IPS-18a (cell line): Measurements from ENCODE around the gene FOXO3.
"Not testable (repeated sequence)": the region's sequence is repeated elsewhere in the genome, so short reads cannot be mapped to it uniquely, and the experiment has no call there.

ENCODE experiments used
- H3K27ac ChIP-seq: one replicate; pipeline ENCODE4 v1.5.1; 2013; ENCODE audit warnings: low read length
- H3K27me3 ChIP-seq: one replicate; pipeline ENCODE4 v1.6.1; 2013; ENCODE audit warnings: mild to moderate bottlenecking, low read length; ENCODE audit not compliant: control insufficient read depth, insufficient read depth
- H3K36me3 ChIP-seq: one replicate; pipeline ENCODE4 v1.6.1; 2013; ENCODE audit warnings: low read depth, low read length; ENCODE audit not compliant: control insufficient read depth
- H3K4me1 ChIP-seq: one replicate; pipeline ENCODE4 v1.6.1; 2013; ENCODE audit warnings: low read depth, low read length; ENCODE audit not compliant: control insufficient read depth
- H3K4me3 ChIP-seq: one replicate; pipeline ENCODE4 v1.5.1; 2013; ENCODE audit warnings: low read length
- H3K9ac ChIP-seq: one replicate; pipeline ENCODE4 v1.6.1; 2013; ENCODE audit warnings: mild to moderate bottlenecking, low read length, moderate library complexity
- H3K9me3 ChIP-seq: one replicate; pipeline ENCODE4 v1.6.1; 2013; ENCODE audit warnings: low read depth, low read length; ENCODE audit not compliant: control insufficient read depth

The FOXO3 gene

GRCh38 chr6:108673153-108673552 lies 112.4 kb downstream of the FOXO3 start:
- H3K27ac ChIP-seq: no peak overlapping the region
- H3K4me3 ChIP-seq: no peak overlapping the region
- H3K9ac ChIP-seq: no peak overlapping the region
- no peaks in the 10 kb centered on the region for H3K9me3 ChIP-seq
- H3K27me3 ChIP-seq: no peaks in the 10 kb centered on the region
- peaks cover 16% of the 10 kb centered on the region for H3K4me1 ChIP-seq
- no peaks in the 10 kb centered on the region for H3K36me3 ChIP-seq

GRCh38 chr6:108673602-108674001 lies 112.9 kb downstream of the FOXO3 start:
- Histone ChIP-seq H3K27me3 (no peaks in the 10 kb centered on the region), H3K27ac (no peak overlapping the region), H3K4me3 (no peak overlapping the region), H3K9me3 (no peaks in the 10 kb centered on the region), H3K4me1 (peaks cover 16% of the 10 kb centered on the region), H3K9ac (no peak overlapping the region), H3K36me3 (no peaks in the 10 kb centered on the region)

- no peak overlapping the region for H3K4me3 ChIP-seq
- no peaks in the 10 kb centered on the region for H3K36me3 ChIP-seq
- H3K9me3 ChIP-seq: no peaks in the 10 kb centered on the region
- H3K27ac ChIP-seq: no peak overlapping the region
- H3K9ac ChIP-seq: no peak overlapping the region
- peaks cover 16% of the 10 kb centered on the region for H3K4me1 ChIP-seq
- no peaks in the 10 kb centered on the region for H3K27me3 ChIP-seq
These were observed 114.8 kb downstream of the FOXO3 start for GRCh38 chr6:108675226-108676200.

- no peaks in the 10 kb centered on the region for H3K36me3 ChIP-seq
- no peak overlapping the region for H3K4me3 ChIP-seq
- H3K4me1 ChIP-seq: peaks cover 10% of the 10 kb centered on the region
- no peak overlapping the region for H3K27ac ChIP-seq
- H3K9me3 ChIP-seq: no peaks in the 10 kb centered on the region
- H3K9ac ChIP-seq: no peak overlapping the region
- H3K27me3 ChIP-seq: no peaks in the 10 kb centered on the region
These were observed 115.8 kb downstream of the FOXO3 start for GRCh38 chr6:108676555-108676954.

- no peaks in the 10 kb centered on the region for H3K36me3 ChIP-seq
- no peaks in the 10 kb centered on the region for H3K27me3 ChIP-seq
- no peak overlapping the region for H3K4me3 ChIP-seq
- no peaks in the 10 kb centered on the region for H3K9me3 ChIP-seq
- peaks cover 2% of the 10 kb centered on the region for H3K4me1 ChIP-seq
- H3K9ac ChIP-seq: no peak overlapping the region
- no peak overlapping the region for H3K27ac ChIP-seq
These were observed 116.6 kb downstream of the FOXO3 start for GRCh38 chr6:108677357-108677756.

- Histone ChIP-seq H3K27ac (no peak overlapping the region), H3K9ac (no peak overlapping the region), H3K36me3 (no peaks in the 10 kb centered on the region), H3K27me3 (no peaks in the 10 kb centered on the region), H3K9me3 (no peaks in the 10 kb centered on the region), H3K4me1 (no peaks in the 10 kb centered on the region), H3K4me3 (no peak overlapping the region)
These were observed 117.2 kb downstream of the FOXO3 start for GRCh38 chr6:108677894-108678293.

GRCh38 chr6:108680314-108680713 lies 119.6 kb downstream of the FOXO3 start:
- H3K4me1 ChIP-seq, H3K4me3 ChIP-seq, H3K36me3 ChIP-seq, H3K27me3 ChIP-seq, H3K27ac ChIP-seq, H3K9ac ChIP-seq, H3K9me3 ChIP-seq: not testable (repeated sequence)

GRCh38 chr6:108681721-108682120 lies 121.0 kb downstream of the FOXO3 start:
- not testable (repeated sequence) for H3K27me3 ChIP-seq, H3K9ac ChIP-seq, H3K9me3 ChIP-seq, H3K27ac ChIP-seq, H3K36me3 ChIP-seq, H3K4me1 ChIP-seq, H3K4me3 ChIP-seq

GRCh38 chr6:108682383-108683119 lies 121.8 kb downstream of the FOXO3 start:
- H3K9ac ChIP-seq, H3K4me1 ChIP-seq, H3K27ac ChIP-seq, H3K9me3 ChIP-seq, H3K27me3 ChIP-seq, H3K4me3 ChIP-seq, H3K36me3 ChIP-seq: not testable (repeated sequence)

- H3K4me3 ChIP-seq, H3K36me3 ChIP-seq, H3K9me3 ChIP-seq, H3K9ac ChIP-seq, H3K4me1 ChIP-seq, H3K27ac ChIP-seq, H3K27me3 ChIP-seq: not testable (repeated sequence)
These were observed 123.3 kb downstream of the FOXO3 start for GRCh38 chr6:108683976-108684375.

- Histone ChIP-seq H3K36me3 (no peaks in the 10 kb centered on the region), H3K27ac (no peak overlapping the region), H3K9me3 (no peaks in the 10 kb centered on the region), H3K4me3 (no peak overlapping the region), H3K4me1 (no peaks in the 10 kb centered on the region), H3K27me3 (no peaks in the 10 kb centered on the region), H3K9ac (no peak overlapping the region)
These were observed 124.1 kb downstream of the FOXO3 start for GRCh38 chr6:108684771-108685329.
